Psoas muscle (tissue), 8 donors: ENCODE measurements around the gene MYO1B. TPM values are rescaled to one million over a fixed set of nuclear protein-coding genes. Genes with fewer than 3 reads are reported as not detected.

Source experiments
- ATAC-seq, 4 donors: fragments of 200-7000 bp; cut with Tn5 transposase; one replicate each; pipeline ENCODE4 v1.9.1; 2020; ENCODE audit warnings: moderate library complexity in 3 of 4, mild to moderate bottlenecking in 2 of 4
- DNase-seq, 2 donors: peaks; one replicate each; pipeline ENCODE4 v3.0.0-alpha.2; 2020
- H3K27ac ChIP-seq: fragments of 200-600 bp; one replicate; pipeline ENCODE4 v1.8.0; 2022
- H3K27me3 ChIP-seq, 3 donors: fragments of 200-600 bp in 1 of 3; one replicate each; pipeline versions ENCODE4 v1.6.1 to v1.8.0; 2013 to 2022; ENCODE audit warnings: low read length in 2 of 3, mild to moderate bottlenecking in 2 of 3, moderate library complexity in 1 of 3; ENCODE audit not compliant: insufficient read depth in 3 of 3
- H3K36me3 ChIP-seq, 2 donors: fragments of 200-600 bp in 1 of 2; one replicate each; pipeline versions ENCODE4 v1.6.1 to v1.8.0; 2013 to 2022; ENCODE audit warnings: low read depth in 1 of 2, mild to moderate bottlenecking in 1 of 2, moderate library complexity in 1 of 2; ENCODE audit not compliant: insufficient read depth in 1 of 2
- H3K4me1 ChIP-seq: fragments of 200-600 bp; one replicate; pipeline ENCODE4 v1.8.0; 2022
- H3K4me3 ChIP-seq: fragments of 200-600 bp; one replicate; pipeline ENCODE4 v1.8.0; 2022; ENCODE audit warnings: mild to moderate bottlenecking
- H3K9me3 ChIP-seq: fragments of 200-600 bp; one replicate; pipeline ENCODE4 v1.8.0; 2022
- CTCF ChIP-seq: fragments of 200-600 bp; IDR thresholded peaks from one replicate; pipeline ENCODE4 v1.8.0; 2022; ENCODE audit warnings: antibody characterized with exemption
- WGBS, 3 donors: extraction: QIAGEN DNeasy Blood & Tissue Kit; methylation state at CpG; one replicate each; pipeline versions ENCODE4 v1.1.6 to v1.1.7; 2013; 5-methylcytosine and 5-hydroxymethylcytosine counted together
- intact Hi-C, 2 donors: fragments of 100-400 bp; cut with DNase I; formaldehyde crosslinking; loops; one replicate each; pipeline versions ENCODE4 v1.11.0 to v1.14.2; 2022
- polyA plus RNA-seq, 3 donors: library from polyadenylated mRNA; stranded (reverse); fragments of 200-250 nt; gene quantifications; one replicate each; pipeline ENCODE4 v1.2.3, GENCODE V29; 2013
- total RNA-seq, 4 donors: library from RNA; stranded (reverse); fragmentation: NEBNext Ultra II Directional in 2 of 4; extraction: Animal tissue kit (Norgen Biotek cat#: 25700) in 2 of 4; gene quantifications; one replicate each; pipeline versions ENCODE4 v1.2.1 to v1.2.4, GENCODE V29; 2021 to 2023
- donor health status: healthy with polysubstance abuse.
- donor health status: DM: no; HTN: no; CAD: no; lungs with moderate emphysema.
- donor health status: Bipolar disorder and iron deficiency.
- donor health status: healthy.
- donor health status: DM: yes; HTN: yes; CAD: no.
- donor health status: DM: no; HTN: no; CAD: no.
- donor health status: DM: no; HTN: no; CAD: no.
- donor health status: DM: yes; HTN: yes; CAD: no.

Gene MYO1B
- total and polyA plus RNA-seq, 7 donors: 4.4 to 14.1 (median 7.9) TPM

- WGBS, 3 donors: 51 to 63% (median 51%) methylated on average over 3 of the region's 3 CpGs
- Histone ChIP-seq H3K4me1 (peaks cover 4% of the 10 kb centered on the region), H3K4me3 (no peak overlapping the region), H3K36me3 (no peaks in the 10 kb centered on the region), H3K27ac (no peak overlapping the region), H3K27me3 (no peaks in the 10 kb centered on the region), H3K9me3 (no peaks in the 10 kb centered on the region)
- intact Hi-C loops: no loop called here
- TF ChIP-seq CTCF: no peak
- DNase-seq (no peak), ATAC-seq (no peak)
Measured at GRCh38 chr2:191335875-191336464, 90.8 kb downstream of the MYO1B start.

- 60 to 63% (median 61%) methylated on average over 3 of the region's 3 CpGs for WGBS, 3 donors
- H3K27ac ChIP-seq: no peak overlapping the region
Measured at GRCh38 chr2:191341436-191341835, 96.2 kb downstream of the MYO1B start.

GRCh38 chr2:191343796-191344338, 98.7 kb downstream of the MYO1B start:
- Histone ChIP-seq H3K4me1 (peaks cover 5% of the 10 kb centered on the region), H3K27me3 (peaks cover 0 to 5% (median 0%) of the 10 kb centered on the region in 3 donors), H3K36me3 (no peaks in the 10 kb centered on the region), H3K27ac (no peak overlapping the region), H3K9me3 (no peaks in the 10 kb centered on the region), H3K4me3 (no peak overlapping the region)
- WGBS, 3 donors: 54 to 62% (median 58%) methylated on average over 2 of the region's 2 CpGs
- intact Hi-C loops: no loop called here
- DNase-seq (no peak), ATAC-seq (no peak)
- TF ChIP-seq CTCF: no peak

More at GRCh38 chr2:191341436-191341835, 96.2 kb downstream of the MYO1B start:
- ATAC-seq (no peak), DNase-seq (no peak)
- H3K4me3 ChIP-seq: no peak overlapping the region
- TF ChIP-seq CTCF: no peak
- H3K4me1 ChIP-seq: peaks cover 5% of the 10 kb centered on the region
- no peaks in the 10 kb centered on the region for H3K27me3 ChIP-seq
- intact Hi-C loops: no loop called here
- H3K9me3 ChIP-seq: no peaks in the 10 kb centered on the region
- H3K36me3 ChIP-seq: no peaks in the 10 kb centered on the region

GRCh38 chr2:191345788-191346187, 100.6 kb downstream of the MYO1B start:
- H3K27me3 ChIP-seq: peaks cover 0 to 5% (median 0%) of the 10 kb centered on the region in 3 donors
- H3K4me1 ChIP-seq: peaks cover 5% of the 10 kb centered on the region
- no peaks in the 10 kb centered on the region for H3K36me3 ChIP-seq
- H3K9me3 ChIP-seq: no peaks in the 10 kb centered on the region
- DNase-seq (no peak), ATAC-seq (no peak)
- intact Hi-C loops: no loop called here
- H3K4me3 ChIP-seq: no peak overlapping the region
- no peak overlapping the region for H3K27ac ChIP-seq
- TF ChIP-seq CTCF: no peak

GRCh38 chr2:191347154-191347553, 102.0 kb downstream of the MYO1B start:
- no peaks in the 10 kb centered on the region for H3K9me3 ChIP-seq
- H3K36me3 ChIP-seq: no peaks in the 10 kb centered on the region
- DNase-seq (no peak), ATAC-seq (no peak)
- intact Hi-C loops: no loop called here
- H3K4me1 ChIP-seq: no peaks in the 10 kb centered on the region
- H3K4me3 ChIP-seq: no peak overlapping the region
- WGBS, 3 donors: 76 to 79% (median 78%) methylated on average over 2 of the region's 2 CpGs
- H3K27ac ChIP-seq: no peak overlapping the region
- TF ChIP-seq CTCF: no peak
- H3K27me3 ChIP-seq: peaks cover 0 to 5% (median 0%) of the 10 kb centered on the region in 3 donors
